Spleen (tissue), 7 donors: Measurements from ENCODE around the gene SLC2A3.

Experiments used
- POLR2A ChIP-seq, 3 donors: fragments of 450-650 bp; IDR thresholded peaks; one replicate each; pipeline ENCODE4 v1.5.1; 2017; ENCODE audit warnings: antibody characterized with exemption in 3 of 3, mild to moderate bottlenecking in 1 of 3
- POLR2AphosphoS5 ChIP-seq, 3 donors: sonication (generic); formaldehyde crosslinking; IDR thresholded peaks; one replicate each; pipeline ENCODE4 v1.5.1; 2017; ENCODE audit warnings: antibody characterized with exemption in 3 of 3
- TF ChIP-seq, protein P1 (sequence below), 11 experiments: fragments of 200-600 bp in 7 of 11; fragments of 450-650 bp in 4 of 11; sonication (generic) in 4 of 11; IDR thresholded peaks in 8 of 11; conservative IDR thresholded peaks in 3 of 11; 1 replicate in 7 of 11; 2 replicates in 4 of 11; pipeline versions ENCODE4 v1.4.0 to v1.8.0; 2016 to 2021; ENCODE audit warnings: antibody characterized with exemption in 11 of 11, inconsistent platforms in 4 of 11, mild to moderate bottlenecking in 1 of 11
- donor health status: DM: no; HTN: no; CAD: no; lungs with moderate emphysema.
- donor health status: DM: no; HTN: no; CAD: no.
- donor health status: DM: no; HTN: no; CAD: no.

DNA sequence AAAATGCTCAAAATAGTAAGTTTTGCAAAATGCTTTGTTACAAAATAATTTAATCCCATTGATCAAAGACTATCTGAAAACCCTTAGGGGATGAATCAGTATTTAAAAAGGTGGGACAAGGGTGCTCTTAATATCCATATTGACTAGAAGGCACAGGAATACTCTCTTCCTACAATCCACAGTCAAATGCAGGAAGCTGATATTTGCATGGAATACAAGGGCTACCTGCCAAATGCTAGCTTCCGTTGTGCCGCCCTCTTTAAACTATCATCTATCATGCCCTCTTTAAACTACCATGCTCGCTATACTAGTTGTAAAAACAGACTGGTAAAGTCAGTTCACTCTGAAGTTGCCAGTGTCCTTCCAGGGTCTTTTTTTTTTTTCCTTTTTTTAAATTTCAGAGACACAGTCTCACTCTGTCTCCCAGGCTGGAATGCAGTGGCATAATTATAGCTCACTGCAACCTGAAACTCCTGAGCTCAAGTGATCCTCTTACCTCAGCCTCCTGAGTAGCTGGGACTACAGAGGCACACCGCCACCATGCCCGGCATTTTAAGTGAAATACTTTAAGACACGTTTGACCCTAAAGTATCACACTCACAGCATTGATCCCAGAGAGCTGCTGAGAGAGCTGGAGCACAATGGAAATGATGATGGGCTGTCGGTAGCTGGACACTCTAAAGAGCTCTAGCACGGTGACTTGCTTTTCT is 6.7 kb downstream of the SLC2A3 start:
- TF ChIP-seq POLR2A (IDR thresholded peaks at IDR 0.05) (no peak), POLR2AphosphoS5 (IDR thresholded peaks at IDR 0.05) (no peak)
- TF ChIP-seq, protein P1, sequence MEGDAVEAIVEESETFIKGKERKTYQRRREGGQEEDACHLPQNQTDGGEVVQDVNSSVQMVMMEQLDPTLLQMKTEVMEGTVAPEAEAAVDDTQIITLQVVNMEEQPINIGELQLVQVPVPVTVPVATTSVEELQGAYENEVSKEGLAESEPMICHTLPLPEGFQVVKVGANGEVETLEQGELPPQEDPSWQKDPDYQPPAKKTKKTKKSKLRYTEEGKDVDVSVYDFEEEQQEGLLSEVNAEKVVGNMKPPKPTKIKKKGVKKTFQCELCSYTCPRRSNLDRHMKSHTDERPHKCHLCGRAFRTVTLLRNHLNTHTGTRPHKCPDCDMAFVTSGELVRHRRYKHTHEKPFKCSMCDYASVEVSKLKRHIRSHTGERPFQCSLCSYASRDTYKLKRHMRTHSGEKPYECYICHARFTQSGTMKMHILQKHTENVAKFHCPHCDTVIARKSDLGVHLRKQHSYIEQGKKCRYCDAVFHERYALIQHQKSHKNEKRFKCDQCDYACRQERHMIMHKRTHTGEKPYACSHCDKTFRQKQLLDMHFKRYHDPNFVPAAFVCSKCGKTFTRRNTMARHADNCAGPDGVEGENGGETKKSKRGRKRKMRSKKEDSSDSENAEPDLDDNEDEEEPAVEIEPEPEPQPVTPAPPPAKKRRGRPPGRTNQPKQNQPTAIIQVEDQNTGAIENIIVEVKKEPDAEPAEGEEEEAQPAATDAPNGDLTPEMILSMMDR (IDR thresholded peaks at IDR 0.05 in 8 of 11, conservative IDR thresholded peaks at IDR 0.05 in 3 of 11), result no peak
